Parietal lobe (tissue), 2 donors: ENCODE data around the gene NCOA4. TPM values are rescaled to one million over a fixed set of nuclear protein-coding genes. Genes with fewer than 3 reads are reported as not detected.

Source experiments
- small RNA-seq: library from RNA; depleted of rRNA; stranded (forward); fragments of <200 nt; gene quantifications from one replicate; pipeline ENCODE3, GENCODE V24; 2014; ENCODE audit warnings: low replicate concordance
- total RNA-seq: library from RNA; depleted of rRNA; stranded (reverse); fragments of >200 nt; gene quantifications from one replicate; pipeline ENCODE4 v1.2.3, GENCODE V29; 2014

Gene NCOA4
- total RNA-seq = 156 TPM

GRCh38 chr10:46030091-46030937 lies at the start of gene NCOA4:
TSS of gene NCOA4 (minus strand) at chr10:46030623. CDS start at chr10:46016680, 13,943 bp downstream.

GRCh38 chr10:46046261-46046660 lies 15.8 kb upstream of the NCOA4 start, which contains the start of gene MSMB:
TSS of gene MSMB (minus strand) at chr10:46046269. CDS start at chr10:46046237, 32 bp downstream.

DNA sequence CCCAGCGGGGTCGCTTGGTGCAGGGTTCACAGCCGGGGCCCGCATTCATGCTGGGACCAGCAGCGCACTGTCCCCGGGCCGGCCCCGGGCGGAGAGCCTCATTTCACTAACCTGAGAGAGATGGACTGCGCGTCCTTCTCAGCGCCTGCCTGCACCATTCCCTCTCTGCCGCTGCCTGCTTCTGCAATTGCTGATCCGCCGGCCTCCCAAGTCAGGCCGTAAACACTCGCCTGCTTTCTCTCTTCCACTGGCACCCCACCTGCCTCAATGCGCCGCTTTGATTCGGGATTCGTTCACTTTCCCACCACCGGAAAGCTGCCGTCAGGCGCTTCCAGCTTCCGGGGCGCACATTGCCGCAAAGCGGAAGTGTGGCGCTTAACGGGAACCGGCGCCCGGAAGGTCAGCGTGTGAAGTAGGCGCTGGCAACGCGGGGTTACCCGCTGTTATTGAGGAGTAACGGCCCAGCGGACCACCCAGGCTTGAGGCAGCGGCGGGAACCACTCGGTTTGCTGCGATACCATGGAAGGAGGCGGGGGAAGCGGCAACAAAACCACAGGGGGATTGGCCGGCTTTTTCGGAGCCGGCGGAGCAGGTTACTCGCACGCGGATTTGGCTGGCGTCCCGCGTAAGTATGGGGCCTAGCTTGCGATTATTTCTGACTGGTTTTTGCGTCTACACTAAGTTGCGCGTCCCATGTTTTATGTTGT lies 58.2 kb downstream of the NCOA4 start, which contains the start of gene TIMM23:
TSS of gene TIMM23 (plus strand) at position 384 of the 707 bp plus-strand sequence. CDS start at position 520, 136 bp downstream.

Small RNAs within 50 kb of the gene (small RNA-seq; reads per million reads assigned to genes)
- not detected for gene SNORA74C-1

Other genes with a start within 250 kb of the NCOA4 start
- gene AGAP4, start 183.1 kb downstream of the NCOA4 start, total RNA-seq = 16.9 TPM
- 41.0 TPM for gene TIMM23, start 58.1 kb downstream of the NCOA4 start, total RNA-seq
- gene MSMB, start 15.6 kb upstream of the NCOA4 start, total RNA-seq = not detected